HG02973 (cell line): ENCODE results near the gene KIZ.
"Not testable (repeated sequence)": the region's sequence is repeated elsewhere in the genome, so short reads cannot be mapped to it uniquely, and the experiment has no call there.

Source experiments
- ATAC-seq: cut with Tn5 transposase; IDR thresholded peaks from one replicate; pipeline ENCODE4 v1.9.1; 2021; ENCODE audit warnings: moderate library complexity; ENCODE audit not compliant: unreplicated experiment

KIZ gene

DNA sequence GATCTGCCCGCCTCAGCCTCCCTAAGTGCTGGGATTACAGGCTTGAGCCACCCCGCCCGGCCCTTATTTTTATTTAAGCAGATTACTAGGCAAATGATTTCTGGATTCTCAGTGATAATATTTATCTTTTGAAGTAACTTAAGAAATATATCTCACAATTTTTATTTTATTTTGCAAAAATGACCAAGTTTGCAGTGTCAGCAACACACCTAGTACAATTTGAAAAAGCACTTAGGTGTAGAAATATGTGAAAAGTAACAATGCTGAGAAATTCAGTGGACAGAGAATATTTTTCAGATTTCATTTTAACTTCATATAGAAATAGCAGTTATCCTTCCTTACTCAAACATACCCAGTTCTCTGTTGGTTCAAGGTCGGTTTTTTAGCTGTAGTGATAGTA lies 98.3 kb downstream of the KIZ start:
- no peak for ATAC-seq

DNA sequence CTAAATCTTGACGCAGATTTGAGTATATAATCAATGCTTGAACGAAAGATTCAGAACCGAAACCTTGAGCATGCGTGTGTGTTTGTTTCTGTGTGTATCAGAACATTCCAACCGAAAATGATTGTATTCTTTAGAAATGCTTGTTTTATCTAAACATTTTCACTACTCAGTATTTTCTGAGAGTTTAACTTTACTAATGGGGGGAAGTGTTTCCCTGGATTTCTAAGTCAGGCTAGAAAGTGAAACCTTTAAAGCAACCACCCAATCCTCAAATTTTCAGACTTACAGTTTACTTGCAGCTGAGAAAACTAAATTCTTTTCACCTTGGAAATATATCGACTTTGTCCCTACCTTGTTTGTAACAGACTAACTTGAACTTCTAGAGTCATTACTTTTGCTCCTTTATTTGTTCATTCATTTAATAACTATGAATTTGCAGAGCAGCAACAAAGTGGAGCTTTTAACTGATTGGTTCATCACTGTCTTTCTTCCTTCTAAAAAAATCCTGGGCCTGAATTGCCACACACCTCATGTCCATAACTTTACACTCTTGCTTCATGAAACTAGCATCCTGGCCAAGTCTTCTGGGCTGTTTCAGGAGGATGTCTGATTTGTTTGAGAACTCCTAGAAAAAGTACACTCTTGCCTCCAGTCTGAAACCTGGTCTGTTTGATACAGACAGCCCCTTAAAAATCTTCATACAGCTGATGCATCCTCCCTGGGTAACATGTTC lies 99.5 kb downstream of the KIZ start:
- ATAC-seq = no peak

GRCh38 chr20:21228511-21228910 lies 102.6 kb downstream of the KIZ start:
- ATAC-seq = no peak

GRCh38 chr20:21229163-21229562 lies 103.3 kb downstream of the KIZ start:
- ATAC-seq = no peak

GRCh38 chr20:21230220-21230619 lies 104.3 kb downstream of the KIZ start:
- ATAC-seq = no peak

DNA sequence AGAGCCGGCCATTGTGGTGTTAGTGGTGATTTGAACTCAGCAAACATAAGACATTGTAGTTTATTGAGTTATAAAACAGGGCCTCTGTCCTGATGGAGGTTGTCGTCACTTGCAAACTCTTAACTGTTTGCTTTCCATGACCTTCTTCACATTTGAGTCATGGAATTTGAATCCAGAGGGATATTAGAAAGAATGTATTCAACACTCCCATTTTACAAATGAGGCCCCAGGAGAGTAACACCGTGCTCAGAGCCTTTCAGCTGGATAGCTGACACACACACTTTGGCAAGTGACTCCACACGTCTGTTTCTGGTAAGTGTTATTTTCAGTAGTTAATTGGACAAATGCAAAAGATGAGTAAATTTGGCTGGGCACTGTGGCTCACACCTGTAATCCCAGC lies 104.8 kb downstream of the KIZ start:
- no peak for ATAC-seq

- ATAC-seq = no peak
Measured at GRCh38 chr20:21232546-21233280, 106.8 kb downstream of the KIZ start.

GRCh38 chr20:21234324-21234723 lies 108.4 kb downstream of the KIZ start:
- ATAC-seq = no peak

- no peak for ATAC-seq
Measured at GRCh38 chr20:21234806-21235483, 109.1 kb downstream of the KIZ start.

- ATAC-seq = peak; percentile 64
Measured at GRCh38 chr20:21235484-21236445, 109.9 kb downstream of the KIZ start.

GRCh38 chr20:21237956-21238799 lies 112.3 kb downstream of the KIZ start:
- ATAC-seq = no peak

DNA sequence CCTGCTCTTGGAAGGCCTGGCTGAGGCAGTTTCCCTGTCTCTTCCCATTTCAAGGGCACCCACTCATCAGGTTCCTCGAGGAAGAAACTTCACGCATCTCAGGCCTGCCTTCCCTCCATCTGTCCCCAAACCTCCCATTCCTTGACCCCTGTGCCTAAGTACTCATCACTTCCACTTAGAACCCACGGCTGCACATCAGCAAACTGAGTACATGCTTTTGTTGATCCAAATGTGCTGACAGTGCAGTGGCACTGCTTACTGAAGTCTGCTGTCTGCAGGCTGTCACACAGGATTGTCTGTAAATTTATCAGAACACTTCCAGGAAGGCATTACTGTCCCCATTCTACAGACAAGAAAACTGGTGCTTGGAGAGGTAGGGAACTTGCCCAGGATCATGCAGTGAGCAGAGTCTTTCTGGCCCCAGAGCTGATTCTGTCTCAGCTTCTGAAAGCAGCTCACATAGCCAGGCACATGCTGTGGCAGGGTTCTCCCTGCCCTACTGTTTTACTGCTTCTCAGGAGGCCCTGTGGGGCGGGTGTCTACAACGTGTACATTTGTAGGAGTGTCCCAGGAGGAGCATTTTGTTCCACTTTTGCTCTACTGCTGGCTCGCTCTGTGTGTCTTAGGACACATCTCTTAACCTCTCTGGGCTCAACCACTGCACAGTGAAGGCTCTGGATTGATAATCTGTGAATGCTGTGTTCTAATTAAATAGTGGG lies 113.1 kb downstream of the KIZ start:
- no peak for ATAC-seq

DNA sequence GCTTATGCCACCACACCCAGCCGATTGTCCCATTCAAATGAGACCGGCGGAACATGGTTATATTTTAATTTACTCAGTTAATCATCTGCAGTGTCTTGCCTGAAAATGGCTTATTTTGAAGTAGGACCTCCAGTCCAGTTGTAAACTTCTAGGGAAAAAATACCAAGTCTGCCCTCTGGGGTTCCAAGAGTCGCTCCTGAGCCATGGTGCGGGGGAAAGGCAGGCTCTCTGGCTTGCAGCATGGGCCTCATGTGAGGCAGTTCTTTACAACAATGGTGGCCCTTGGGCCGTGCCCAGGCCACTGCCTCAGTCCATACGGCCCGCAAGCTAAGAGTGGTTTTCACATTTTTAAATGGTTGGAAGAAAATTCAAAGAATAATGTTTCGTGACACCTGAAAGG lies 114.5 kb downstream of the KIZ start:
- ATAC-seq = no peak

DNA sequence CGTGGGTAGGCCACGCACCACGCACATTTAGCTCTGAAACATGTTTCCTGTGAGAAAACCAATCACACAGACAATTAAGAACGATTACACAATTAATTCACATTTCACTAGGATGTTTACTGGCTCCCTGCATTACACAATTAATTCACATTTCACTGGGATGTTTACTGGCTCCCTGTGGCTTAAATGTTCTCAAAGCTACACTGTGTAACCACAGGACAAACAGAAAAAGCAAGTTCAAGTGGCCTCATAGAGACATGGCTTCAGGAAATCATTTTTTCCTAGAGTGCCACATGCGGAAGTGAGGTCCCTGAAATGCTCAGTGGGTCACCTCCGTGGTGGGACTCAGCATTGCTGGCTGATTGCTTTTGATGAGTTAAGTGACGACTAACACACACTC lies 115.5 kb downstream of the KIZ start:
- no peak for ATAC-seq

DNA sequence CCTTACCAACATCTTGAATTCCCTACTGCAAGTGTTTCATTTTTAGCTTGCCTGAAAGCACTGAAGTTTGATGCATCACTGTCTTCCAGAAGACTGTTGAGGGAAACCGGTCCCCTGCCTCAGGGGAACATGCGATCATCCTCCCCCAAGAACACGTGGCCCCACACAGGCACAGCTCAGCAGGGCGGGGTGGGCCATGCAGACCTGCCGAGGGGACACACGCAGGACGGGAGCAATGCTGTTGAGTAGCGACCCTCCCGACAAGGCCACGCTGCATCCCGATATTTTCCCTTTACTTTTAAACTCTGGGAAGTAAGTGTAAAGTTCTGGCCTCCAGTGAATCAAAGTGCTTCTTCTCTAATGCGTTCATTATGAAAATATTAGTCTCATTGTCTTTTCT lies 117.9 kb downstream of the KIZ start:
- ATAC-seq = no peak

- ATAC-seq = no peak
Measured at GRCh38 chr20:21244808-21245207, 118.9 kb downstream of the KIZ start.

- no peak for ATAC-seq
Measured at GRCh38 chr20:21246161-21246560, 120.3 kb downstream of the KIZ start.

- ATAC-seq = not testable (repeated sequence)
Measured at GRCh38 chr20:21247603-21248095, 121.8 kb downstream of the KIZ start.

GRCh38 chr20:21251278-21251677 lies 125.4 kb downstream of the KIZ start:
- ATAC-seq = no peak
